Activated T-cell treated with anti-CD3 and anti-CD28 coated beads, Interleukin-2, amount 50 U/mL, for 1 hour (primary cell): ENCODE data around the gene MS4A15.
"Not testable (repeated sequence)": the region's sequence is repeated elsewhere in the genome, so short reads cannot be mapped to it uniquely, and the experiment has no call there.

Experiments used
- DNase-seq: peaks from one replicate; pipeline ENCODE4 v3.0.0-alpha.2; 2020

MS4A15 gene

GRCh38 chr11:60810569-60810968 is 53.9 kb downstream of the MS4A15 start:
- no peak for DNase-seq

DNA sequence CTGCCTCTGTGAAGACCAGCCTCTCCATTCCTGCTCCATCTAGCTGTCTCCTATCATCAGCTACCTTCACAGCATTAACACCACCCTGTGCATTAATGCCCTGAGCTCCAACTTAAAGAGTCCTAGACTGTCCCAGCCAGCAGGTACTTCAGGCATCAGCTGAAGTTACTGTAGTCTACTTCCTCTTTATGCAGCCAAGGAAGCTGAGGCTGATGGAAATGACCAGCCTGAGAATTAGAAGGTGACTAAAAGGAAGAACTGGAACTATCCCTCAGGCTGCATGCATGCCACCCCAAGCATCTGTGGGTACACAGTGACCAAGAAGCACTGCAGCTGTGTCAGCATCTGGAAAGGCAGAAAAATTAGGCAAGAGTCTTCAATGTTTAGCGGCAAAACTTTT is 56.7 kb downstream of the MS4A15 start:
- DNase-seq = no peak

DNA sequence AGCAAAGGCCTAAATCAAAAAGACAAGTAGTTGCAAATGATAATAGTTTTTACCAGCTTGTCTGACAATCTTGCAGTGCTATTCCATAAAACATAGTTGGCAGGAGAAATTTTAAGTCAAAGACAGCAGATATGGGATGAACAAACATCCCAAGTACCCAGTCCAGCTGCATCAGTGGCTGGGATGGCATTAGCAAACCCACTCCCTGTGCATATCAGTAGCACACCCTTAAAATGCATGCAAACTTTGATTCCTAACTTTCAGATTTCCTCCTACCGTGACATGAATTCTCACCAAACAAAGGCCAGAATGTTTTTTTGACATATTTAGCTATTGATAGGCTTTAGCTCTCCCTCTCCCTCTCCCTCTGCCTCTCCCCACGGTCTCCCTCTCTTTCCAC is 57.4 kb downstream of the MS4A15 start:
- no peak for DNase-seq

GRCh38 chr11:60816590-60817157 is 60.0 kb downstream of the MS4A15 start:
- no peak for DNase-seq

DNA sequence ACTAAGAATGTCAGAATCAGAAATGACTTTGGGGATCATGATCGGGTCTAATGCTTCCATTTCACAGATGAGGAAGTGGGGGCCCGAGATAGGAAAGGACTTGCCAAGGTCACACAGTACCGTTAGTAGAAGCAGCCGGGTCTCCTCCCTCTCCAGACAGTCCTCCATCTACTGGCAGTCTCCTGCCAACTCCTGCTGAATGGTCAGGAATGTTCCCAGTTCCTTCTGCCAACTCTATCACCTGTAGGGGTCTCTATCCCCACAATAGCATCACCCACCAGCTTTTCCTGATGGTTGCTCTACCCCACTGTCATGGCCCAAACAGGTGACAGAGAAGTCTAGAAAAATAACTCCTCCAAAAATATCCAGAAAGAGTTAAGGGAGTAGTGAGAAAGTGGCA is 61.4 kb downstream of the MS4A15 start:
- no peak for DNase-seq

GRCh38 chr11:60821827-60822599 is 65.3 kb downstream of the MS4A15 start:
- no peak for DNase-seq

- DNase-seq = not testable (repeated sequence)
Measured at GRCh38 chr11:60823745-60824306, 67.2 kb downstream of the MS4A15 start.

GRCh38 chr11:60825118-60825517 is 68.5 kb downstream of the MS4A15 start:
- DNase-seq = no peak

- no peak for DNase-seq
Measured at GRCh38 chr11:60825790-60826189, 69.1 kb downstream of the MS4A15 start.
